Neural progenitor cell (in vitro differentiated cells): ENCODE data around the gene JOSD1.

Experiments used
- EZH2phosphoT487 ChIP-seq: fragments of 200-600 bp; sonication (generic); IDR thresholded peaks from 2 replicates; pipeline ENCODE4 v1.6.1; 2017; ENCODE audit warnings: antibody characterized with exemption
- TF ChIP-seq, protein P1 (sequence below): fragments of 200-600 bp; sonication (generic); IDR thresholded peaks from 2 replicates; pipeline ENCODE4 v1.5.1; 2017; ENCODE audit warnings: antibody characterized with exemption, mild to moderate bottlenecking

DNA sequence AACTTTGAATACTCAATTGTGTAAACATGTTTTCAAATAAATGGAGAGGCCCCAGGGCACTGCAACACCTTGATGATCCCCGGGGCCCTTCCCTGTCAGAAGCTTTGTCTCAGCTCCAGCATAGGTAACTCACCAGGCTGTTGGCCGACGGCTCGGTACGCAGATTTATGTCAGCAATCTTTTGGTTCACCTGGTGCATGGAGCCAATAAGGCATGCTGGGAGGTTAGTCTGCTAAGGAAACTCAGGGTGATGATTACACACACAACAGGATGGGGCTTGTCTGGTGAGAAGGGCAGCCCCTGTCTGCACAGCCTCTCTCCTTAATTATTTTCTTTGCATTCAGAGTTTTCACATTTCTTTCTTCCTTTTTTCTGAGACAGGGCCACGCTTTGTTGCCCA, 55.3 kb downstream of the JOSD1 start:
- TF ChIP-seq, protein P1, sequence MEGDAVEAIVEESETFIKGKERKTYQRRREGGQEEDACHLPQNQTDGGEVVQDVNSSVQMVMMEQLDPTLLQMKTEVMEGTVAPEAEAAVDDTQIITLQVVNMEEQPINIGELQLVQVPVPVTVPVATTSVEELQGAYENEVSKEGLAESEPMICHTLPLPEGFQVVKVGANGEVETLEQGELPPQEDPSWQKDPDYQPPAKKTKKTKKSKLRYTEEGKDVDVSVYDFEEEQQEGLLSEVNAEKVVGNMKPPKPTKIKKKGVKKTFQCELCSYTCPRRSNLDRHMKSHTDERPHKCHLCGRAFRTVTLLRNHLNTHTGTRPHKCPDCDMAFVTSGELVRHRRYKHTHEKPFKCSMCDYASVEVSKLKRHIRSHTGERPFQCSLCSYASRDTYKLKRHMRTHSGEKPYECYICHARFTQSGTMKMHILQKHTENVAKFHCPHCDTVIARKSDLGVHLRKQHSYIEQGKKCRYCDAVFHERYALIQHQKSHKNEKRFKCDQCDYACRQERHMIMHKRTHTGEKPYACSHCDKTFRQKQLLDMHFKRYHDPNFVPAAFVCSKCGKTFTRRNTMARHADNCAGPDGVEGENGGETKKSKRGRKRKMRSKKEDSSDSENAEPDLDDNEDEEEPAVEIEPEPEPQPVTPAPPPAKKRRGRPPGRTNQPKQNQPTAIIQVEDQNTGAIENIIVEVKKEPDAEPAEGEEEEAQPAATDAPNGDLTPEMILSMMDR: no peak
- no peak for TF ChIP-seq EZH2phosphoT487
